ENCODE measurements around the gene JMJD4. TPM values are rescaled to one million over a fixed set of nuclear protein-coding genes. Genes with fewer than 3 reads are reported as not detected.

The JMJD4 gene
- total RNA-seq, 3 donors from 2014 or later: 11.7 to 27.2 (median 21.0) TPM

- TF ChIP-seq POLR2A (IDR thresholded peaks at IDR 0.05) (no peak), CTCF (IDR thresholded peaks at IDR 0.05) (no peak), POLR2AphosphoS5 (IDR thresholded peaks at IDR 0.05) (no peak)
Measured at GRCh38 chr1:227771771-227772170, 36.7 kb upstream of the JMJD4 start.

GRCh38 chr1:227771326-227771725 lies 36.2 kb upstream of the JMJD4 start:
- Histone ChIP-seq H3K4me3 (no peak overlapping the region), H3K36me3 (no peaks in the 10 kb centered on the region), H3K4me1 (no peaks in the 10 kb centered on the region), H3K27me3 (no peaks in the 10 kb centered on the region), H3K9me3 (no peaks in the 10 kb centered on the region), H3K27ac (no peak overlapping the region)
- intact Hi-C loops (cut with DNase I; ENCODE audit: low total_unique reads): no loop called here
- DNase-seq (ENCODE audit: low spot score in 2 of 2): no peak
- TF ChIP-seq POLR2AphosphoS5 (IDR thresholded peaks at IDR 0.05): no peak
- no peak for TF ChIP-seq CTCF (IDR thresholded peaks at IDR 0.05)
- no peak for TF ChIP-seq POLR2A (IDR thresholded peaks at IDR 0.05)

More at GRCh38 chr1:227771771-227772170, 36.7 kb upstream of the JMJD4 start:
- Histone ChIP-seq H3K9me3 (no peaks in the 10 kb centered on the region), H3K4me1 (no peaks in the 10 kb centered on the region), H3K27me3 (no peaks in the 10 kb centered on the region), H3K36me3 (no peaks in the 10 kb centered on the region), H3K4me3 (no peak overlapping the region), H3K27ac (no peak overlapping the region)
- intact Hi-C loops (cut with DNase I; ENCODE audit: low total_unique reads): no loop called here
- no peak for DNase-seq (ENCODE audit: low spot score in 2 of 2)

- no peak for TF ChIP-seq POLR2AphosphoS5 (IDR thresholded peaks at IDR 0.05)
- TF ChIP-seq CTCF (IDR thresholded peaks at IDR 0.05): no peak
- TF ChIP-seq POLR2A (IDR thresholded peaks at IDR 0.05): no peak
- DNase-seq (ENCODE audit: low spot score in 2 of 2): no peak
- no peaks in the 10 kb centered on the region for H3K27me3 ChIP-seq
- no peaks in the 10 kb centered on the region for H3K4me1 ChIP-seq
- no peak overlapping the region for H3K27ac ChIP-seq
- H3K9me3 ChIP-seq: no peaks in the 10 kb centered on the region
- H3K4me3 ChIP-seq: no peak overlapping the region
- intact Hi-C loops (cut with DNase I; ENCODE audit: low total_unique reads): no loop called here
- no peaks in the 10 kb centered on the region for H3K36me3 ChIP-seq
Measured at GRCh38 chr1:227770812-227771211, 35.7 kb upstream of the JMJD4 start.

GRCh38 chr1:227769936-227770494 lies 34.9 kb upstream of the JMJD4 start:
- DNase-seq (ENCODE audit: low spot score in 2 of 2): no peak
- no peak for TF ChIP-seq CTCF (IDR thresholded peaks at IDR 0.05)
- no peak for TF ChIP-seq POLR2A (IDR thresholded peaks at IDR 0.05)
- TF ChIP-seq POLR2AphosphoS5 (IDR thresholded peaks at IDR 0.05): no peak
- Histone ChIP-seq H3K4me3 (no peak overlapping the region), H3K27ac (no peak overlapping the region), H3K36me3 (no peaks in the 10 kb centered on the region), H3K27me3 (no peaks in the 10 kb centered on the region), H3K9me3 (no peaks in the 10 kb centered on the region), H3K4me1 (no peaks in the 10 kb centered on the region)
- intact Hi-C loops (cut with DNase I; ENCODE audit: low total_unique reads): loop anchor here (10.0 kb wide), 1 partner anchor 175 kb away; the partner anchor contains the start of gene WNT9A

- TF ChIP-seq CTCF (IDR thresholded peaks at IDR 0.05): no peak
- TF ChIP-seq POLR2AphosphoS5 (IDR thresholded peaks at IDR 0.05): no peak
- TF ChIP-seq POLR2A (IDR thresholded peaks at IDR 0.05): no peak
- Histone ChIP-seq H3K4me3 (no peak overlapping the region), H3K4me1 (no peaks in the 10 kb centered on the region), H3K36me3 (no peaks in the 10 kb centered on the region), H3K27ac (no peak overlapping the region), H3K27me3 (no peaks in the 10 kb centered on the region), H3K9me3 (no peaks in the 10 kb centered on the region)
- DNase-seq (ENCODE audit: low spot score in 2 of 2): no peak
- intact Hi-C loops (cut with DNase I; ENCODE audit: low total_unique reads): loop anchor here (10.0 kb wide), 1 partner anchor 176 kb away; the partner anchor contains the start of gene WNT9A
Measured at GRCh38 chr1:227769047-227769935, 34.2 kb upstream of the JMJD4 start.
